Breast epithelium (tissue), 3 donors: Measurements from ENCODE around the gene SMIM26.

Experiments used
- POLR2A ChIP-seq: fragments of 450-650 bp; IDR thresholded peaks from one replicate; pipeline ENCODE4 v1.6.1; 2016; ENCODE audit warnings: antibody characterized with exemption, mild to moderate bottlenecking, moderate library complexity
- POLR2AphosphoS5 ChIP-seq, 3 donors: sonication (generic); formaldehyde crosslinking; IDR thresholded peaks; one replicate each; pipeline ENCODE4 v1.6.1; 2017; ENCODE audit warnings: antibody characterized with exemption in 3 of 3
- TF ChIP-seq, protein P1 (sequence below), 3 donors: fragments of 450-650 bp; IDR thresholded peaks; one replicate each; pipeline ENCODE4 v1.5.1; 2016 to 2017; ENCODE audit warnings: antibody characterized with exemption in 3 of 3, mild to moderate bottlenecking in 3 of 3, moderate library complexity in 3 of 3

DNA sequence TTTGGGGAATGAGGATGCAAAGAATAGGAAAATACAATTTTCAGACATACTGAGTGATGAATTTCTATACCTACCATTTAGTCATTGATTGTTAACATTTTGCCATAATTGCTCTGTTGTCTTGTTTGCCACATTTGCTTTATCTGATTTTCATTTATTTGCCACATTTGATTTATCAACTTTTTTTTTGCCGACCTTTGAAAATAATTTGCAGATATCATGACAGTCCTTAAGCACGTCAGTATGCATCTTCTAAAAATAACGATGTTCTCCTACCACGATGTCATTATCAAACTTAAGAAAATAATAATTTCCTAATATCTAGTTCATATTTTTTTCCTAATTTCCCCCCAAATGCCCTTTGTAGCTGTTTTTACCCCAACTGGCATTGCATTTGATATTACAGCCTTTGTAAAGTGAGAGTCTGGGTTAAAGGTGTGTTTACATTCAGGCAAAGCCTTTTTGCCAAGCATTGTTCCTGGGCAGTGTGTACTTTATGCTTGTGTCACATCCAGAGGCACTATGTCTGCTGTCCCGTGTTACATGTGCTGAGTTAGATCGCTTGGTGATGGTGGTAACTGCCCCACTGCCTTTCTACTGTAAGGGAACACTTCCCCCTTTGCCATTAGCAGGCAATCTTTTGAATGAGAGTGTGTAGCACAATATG is 33.1 kb upstream of the SMIM26 start:
- TF ChIP-seq, protein P1, sequence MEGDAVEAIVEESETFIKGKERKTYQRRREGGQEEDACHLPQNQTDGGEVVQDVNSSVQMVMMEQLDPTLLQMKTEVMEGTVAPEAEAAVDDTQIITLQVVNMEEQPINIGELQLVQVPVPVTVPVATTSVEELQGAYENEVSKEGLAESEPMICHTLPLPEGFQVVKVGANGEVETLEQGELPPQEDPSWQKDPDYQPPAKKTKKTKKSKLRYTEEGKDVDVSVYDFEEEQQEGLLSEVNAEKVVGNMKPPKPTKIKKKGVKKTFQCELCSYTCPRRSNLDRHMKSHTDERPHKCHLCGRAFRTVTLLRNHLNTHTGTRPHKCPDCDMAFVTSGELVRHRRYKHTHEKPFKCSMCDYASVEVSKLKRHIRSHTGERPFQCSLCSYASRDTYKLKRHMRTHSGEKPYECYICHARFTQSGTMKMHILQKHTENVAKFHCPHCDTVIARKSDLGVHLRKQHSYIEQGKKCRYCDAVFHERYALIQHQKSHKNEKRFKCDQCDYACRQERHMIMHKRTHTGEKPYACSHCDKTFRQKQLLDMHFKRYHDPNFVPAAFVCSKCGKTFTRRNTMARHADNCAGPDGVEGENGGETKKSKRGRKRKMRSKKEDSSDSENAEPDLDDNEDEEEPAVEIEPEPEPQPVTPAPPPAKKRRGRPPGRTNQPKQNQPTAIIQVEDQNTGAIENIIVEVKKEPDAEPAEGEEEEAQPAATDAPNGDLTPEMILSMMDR (IDR thresholded peaks at IDR 0.05), result no peak
- no peak for TF ChIP-seq POLR2A
- TF ChIP-seq POLR2AphosphoS5 (IDR thresholded peaks at IDR 0.05), result no peak
